CD8-positive, alpha-beta memory T cell (primary cell): ENCODE results near the gene OPCML. TPM values are rescaled to one million over a fixed set of nuclear protein-coding genes. Genes with fewer than 3 reads are reported as not detected.

Experiments used
- CTCF ChIA-PET: fragments of 350-600 bp; sonication (Branson Sonifier 250); formaldehyde crosslinking; loops from one replicate; lab custom pipeline; 2021; ENCODE audit warnings: antibody characterized with exemption; lab: Charles Lee
- POLR2A ChIA-PET: fragments of 350-600 bp; sonication (Branson Sonifier 250); formaldehyde crosslinking; loops from one replicate; lab custom pipeline; 2021; ENCODE audit warnings: antibody characterized with exemption; lab: Charles Lee
- DNase-seq, 5 donors: peaks; one replicate each; pipeline versions ENCODE4 v3.0.0 to v3.0.0-alpha.2; 2020 to 2022; ENCODE audit warnings: mixed read lengths in 1 of 5
- H3K27ac ChIP-seq: one replicate; pipeline ENCODE4 v1.7.0; 2013; ENCODE audit warnings: low read depth, mild to moderate bottlenecking, low read length, moderate library complexity
- H3K27me3 ChIP-seq: 2 replicates; pipeline ENCODE4 v1.7.0; 2013; ENCODE audit warnings: low read length, mild to moderate bottlenecking; ENCODE audit not compliant: insufficient read depth, poor library complexity, severe bottlenecking
- H3K36me3 ChIP-seq: 2 replicates; pipeline ENCODE4 v1.7.0; 2013; ENCODE audit warnings: mild to moderate bottlenecking, low read length, moderate library complexity; ENCODE audit not compliant: insufficient read depth
- H3K4me1 ChIP-seq: 2 replicates; pipeline ENCODE4 v1.7.0; 2013; ENCODE audit warnings: mild to moderate bottlenecking, low read length, moderate library complexity; ENCODE audit not compliant: insufficient read depth
- H3K4me3 ChIP-seq: 2 replicates; pipeline ENCODE4 v1.7.0; 2013; ENCODE audit warnings: mild to moderate bottlenecking, low read length
- H3K9me3 ChIP-seq: 2 replicates; pipeline ENCODE4 v1.7.0; 2013; ENCODE audit warnings: mild to moderate bottlenecking, low read length
- H3K27ac Mint-ChIP-seq, 8 donors: one replicate each; pipeline ENCODE4 v1.8.0; 2020 to 2021; ENCODE audit warnings: mixed read lengths in 8 of 8, mild to moderate bottlenecking in 6 of 8, inconsistent platforms in 3 of 8, moderate library complexity in 3 of 8
- H3K27me3 Mint-ChIP-seq, 2 donors: one replicate each; pipeline ENCODE4 v1.8.0; 2020 to 2021; ENCODE audit warnings: mixed read lengths in 2 of 2, mild to moderate bottlenecking in 1 of 2, moderate library complexity in 1 of 2
- H3K36me3 Mint-ChIP-seq, 3 donors: one replicate each; pipeline ENCODE4 v1.8.0; 2020 to 2021; ENCODE audit warnings: mixed read lengths in 3 of 3, inconsistent platforms in 1 of 3, mild to moderate bottlenecking in 1 of 3
- H3K4me1 Mint-ChIP-seq, 3 donors: one replicate each; pipeline ENCODE4 v1.8.0; 2020 to 2021; ENCODE audit warnings: mixed read lengths in 3 of 3, inconsistent platforms in 1 of 3, mild to moderate bottlenecking in 1 of 3
- H3K4me3 Mint-ChIP-seq, 7 donors: one replicate each; pipeline ENCODE4 v1.8.0; 2020 to 2021; ENCODE audit warnings: mixed read lengths in 7 of 7, mild to moderate bottlenecking in 6 of 7, moderate library complexity in 4 of 7, inconsistent platforms in 2 of 7
- H3K9me3 Mint-ChIP-seq, 5 donors: one replicate each; pipeline ENCODE4 v1.8.0; 2020 to 2022; ENCODE audit warnings: mixed read lengths in 5 of 5, mild to moderate bottlenecking in 3 of 5, moderate library complexity in 2 of 5, inconsistent platforms in 1 of 5
- polyA plus RNA-seq: library from polyadenylated mRNA; unstranded; fragments of 300-500 nt; fragmentation: Illumina TruSeq; gene quantifications from one replicate; pipeline ENCODE4 v1.2.3, GENCODE V29; 2021
- total RNA-seq, 2 experiments: library from RNA; stranded (reverse); gene quantifications; one replicate each; pipeline ENCODE4 v1.2.3, GENCODE V29; 2021

Gene OPCML
- total and polyA plus RNA-seq, 3 experiments from 2014 or later, result not detected

- Histone ChIP-seq H3K4me3 (no peak overlapping the region), H3K36me3 (no peaks in the 10 kb centered on the region), H3K27me3 (no peaks in the 10 kb centered on the region), H3K9me3 (no peaks in the 10 kb centered on the region), H3K27ac (no peak overlapping the region), H3K4me1 (no peaks in the 10 kb centered on the region)
- Mint-ChIP-seq H3K9me3 (peaks cover 0 to 6% (median 0%) of the 10 kb centered on the region in 5 donors), H3K36me3 (no peaks in the 10 kb centered on the region), H3K4me1 (no peaks in the 10 kb centered on the region), H3K27ac (no peak overlapping the region), H3K4me3 (no peak overlapping the region), H3K27me3 (peaks cover 10 to 35% of the 10 kb centered on the region in 2 donors)
- POLR2A ChIA-PET, result no interaction called here
- CTCF ChIA-PET, result no interaction called here
- no peak for DNase-seq
Measured at GRCh38 chr11:133065847-133066485, 466.3 kb downstream of the OPCML start.

GRCh38 chr11:133064961-133065360, 467.3 kb downstream of the OPCML start:
- Histone ChIP-seq H3K27ac (no peak overlapping the region), H3K4me3 (no peak overlapping the region), H3K9me3 (no peaks in the 10 kb centered on the region), H3K36me3 (no peaks in the 10 kb centered on the region), H3K4me1 (no peaks in the 10 kb centered on the region), H3K27me3 (no peaks in the 10 kb centered on the region)
- Mint-ChIP-seq H3K36me3 (no peaks in the 10 kb centered on the region), H3K9me3 (peaks cover 0 to 6% (median 0%) of the 10 kb centered on the region in 5 donors), H3K4me3 (no peak overlapping the region), H3K27ac (peak overlapping the region in 1 of 8 donors; percentile 74), H3K27me3 (peaks cover 10 to 35% of the 10 kb centered on the region in 2 donors), H3K4me1 (no peaks in the 10 kb centered on the region)
- ChIA-PET CTCF (no interaction called here), POLR2A (no interaction called here)
- DNase-seq, result no peak

GRCh38 chr11:133064152-133064877, 468.0 kb downstream of the OPCML start:
- H3K4me3 Mint-ChIP-seq, result no peak overlapping the region
- no peaks in the 10 kb centered on the region for H3K36me3 Mint-ChIP-seq
- no peaks in the 10 kb centered on the region for H3K4me1 ChIP-seq
- CTCF ChIA-PET, result no interaction called here
- H3K27ac Mint-ChIP-seq, result peak overlapping the region in 1 of 8 donors; percentile 74
- H3K9me3 Mint-ChIP-seq, result peaks cover 0 to 6% (median 0%) of the 10 kb centered on the region in 5 donors
- POLR2A ChIA-PET, result no interaction called here
- DNase-seq, result no peak
- no peaks in the 10 kb centered on the region for H3K9me3 ChIP-seq
- no peaks in the 10 kb centered on the region for H3K27me3 ChIP-seq
- no peaks in the 10 kb centered on the region for H3K36me3 ChIP-seq
- no peaks in the 10 kb centered on the region for H3K4me1 Mint-ChIP-seq
- H3K4me3 ChIP-seq, result no peak overlapping the region
- H3K27me3 Mint-ChIP-seq, result peaks cover 10 to 35% of the 10 kb centered on the region in 2 donors
- no peak overlapping the region for H3K27ac ChIP-seq

GRCh38 chr11:133058501-133058900, 473.8 kb downstream of the OPCML start:
- Histone ChIP-seq H3K9me3 (no peaks in the 10 kb centered on the region), H3K27me3 (no peaks in the 10 kb centered on the region), H3K4me1 (no peaks in the 10 kb centered on the region), H3K27ac (no peak overlapping the region), H3K4me3 (no peak overlapping the region), H3K36me3 (no peaks in the 10 kb centered on the region)
- DNase-seq, result no peak
- H3K36me3 Mint-ChIP-seq, result no peaks in the 10 kb centered on the region
- peaks cover 2 to 18% of the 10 kb centered on the region in 2 donors for H3K27me3 Mint-ChIP-seq
- H3K4me3 Mint-ChIP-seq, result no peak overlapping the region
- H3K27ac Mint-ChIP-seq, result no peak overlapping the region
- POLR2A ChIA-PET, result no interaction called here
- CTCF ChIA-PET, result no interaction called here
- peaks cover 0 to 5% (median 2%) of the 10 kb centered on the region in 5 donors for H3K9me3 Mint-ChIP-seq
- no peaks in the 10 kb centered on the region for H3K4me1 Mint-ChIP-seq

- H3K27ac ChIP-seq, result no peak overlapping the region
- H3K36me3 Mint-ChIP-seq, result no peaks in the 10 kb centered on the region
Measured at GRCh38 chr11:133053124-133053776, 479.1 kb downstream of the OPCML start.

GRCh38 chr11:133052537-133052936, 479.8 kb downstream of the OPCML start:
- H3K36me3 Mint-ChIP-seq, result no peaks in the 10 kb centered on the region
- no peak overlapping the region for H3K27ac ChIP-seq
- H3K27ac Mint-ChIP-seq, result no peak overlapping the region
- no peaks in the 10 kb centered on the region for H3K27me3 ChIP-seq
- H3K9me3 Mint-ChIP-seq, result peaks cover 0 to 8% (median 5%) of the 10 kb centered on the region in 5 donors
- no peak overlapping the region for H3K4me3 ChIP-seq
- H3K4me3 Mint-ChIP-seq, result no peak overlapping the region
- DNase-seq, result no peak
- no peaks in the 10 kb centered on the region for H3K9me3 ChIP-seq
- no peaks in the 10 kb centered on the region for H3K36me3 ChIP-seq
- no peaks in the 10 kb centered on the region for H3K4me1 ChIP-seq
- H3K4me1 Mint-ChIP-seq, result no peaks in the 10 kb centered on the region
- H3K27me3 Mint-ChIP-seq, result peaks cover 0 to 2% of the 10 kb centered on the region in 2 donors
- ChIA-PET POLR2A (no interaction called here), CTCF (no interaction called here)

More at GRCh38 chr11:133053124-133053776, 479.1 kb downstream of the OPCML start:
- H3K4me3 Mint-ChIP-seq, result no peak overlapping the region
- Histone ChIP-seq H3K4me1 (no peaks in the 10 kb centered on the region), H3K27me3 (no peaks in the 10 kb centered on the region), H3K9me3 (no peaks in the 10 kb centered on the region), H3K36me3 (no peaks in the 10 kb centered on the region), H3K4me3 (no peak overlapping the region)
- H3K27ac Mint-ChIP-seq, result no peak overlapping the region
- no peaks in the 10 kb centered on the region for H3K4me1 Mint-ChIP-seq
- DNase-seq, result no peak
- POLR2A ChIA-PET, result no interaction called here
- H3K9me3 Mint-ChIP-seq, result peaks cover 0 to 8% (median 5%) of the 10 kb centered on the region in 5 donors
- H3K27me3 Mint-ChIP-seq, result peaks cover 1 to 3% of the 10 kb centered on the region in 2 donors
- CTCF ChIA-PET, result no interaction called here

- Mint-ChIP-seq H3K4me1 (no peaks in the 10 kb centered on the region), H3K27me3 (peaks cover 0 to 4% of the 10 kb centered on the region in 2 donors), H3K9me3 (peaks cover 0 to 8% (median 2%) of the 10 kb centered on the region in 5 donors), H3K36me3 (no peaks in the 10 kb centered on the region), H3K27ac (peak overlapping the region in 1 of 8 donors; percentile 36), H3K4me3 (no peak overlapping the region)
- no peaks in the 10 kb centered on the region for H3K36me3 ChIP-seq
- H3K27ac ChIP-seq, result no peak overlapping the region
- H3K4me1 ChIP-seq, result no peaks in the 10 kb centered on the region
- POLR2A ChIA-PET, result no interaction called here
- CTCF ChIA-PET, result no interaction called here
- no peaks in the 10 kb centered on the region for H3K27me3 ChIP-seq
- no peaks in the 10 kb centered on the region for H3K9me3 ChIP-seq
- no peak for DNase-seq
- no peak overlapping the region for H3K4me3 ChIP-seq
Measured at GRCh38 chr11:133049244-133050019, 482.9 kb downstream of the OPCML start.
